HL-60 (cell line): ENCODE data around the gene PGS1.

Source experiments
- CTCF ChIP-seq: IDR thresholded peaks from one replicate; pipeline ENCODE4 v1.5.1; 2011; ENCODE audit warnings: low read length, control low read depth, inconsistent platforms; ENCODE audit not compliant: insufficient read depth
- GABPA ChIP-seq: IDR thresholded peaks from 2 replicates; pipeline ENCODE4 v1.6.1; 2012; ENCODE audit warnings: low read depth
- POLR2AphosphoS5 ChIP-seq: IDR thresholded peaks from 2 replicates; pipeline ENCODE4 v1.6.1; 2012; ENCODE audit warnings: low read depth
- REST ChIP-seq: IDR thresholded peaks from 2 replicates; pipeline ENCODE4 v1.6.1; 2012; ENCODE audit warnings: low read depth; ENCODE audit not compliant: insufficient replicate concordance
- SPI1 ChIP-seq: IDR thresholded peaks from 2 replicates; pipeline ENCODE4 v1.6.1; 2012; ENCODE audit warnings: low read depth, mild to moderate bottlenecking, borderline replicate concordance

GRCh38 chr17:78347453-78347852 is 31.0 kb upstream of the PGS1 start:
- no peak for TF ChIP-seq POLR2AphosphoS5
- TF ChIP-seq CTCF: no peak
- TF ChIP-seq GABPA: no peak
- no peak for TF ChIP-seq REST
- no peak for TF ChIP-seq SPI1
